ENCODE measurements around the gene SLC4A5. TPM values are rescaled to one million over a fixed set of nuclear protein-coding genes. Genes with fewer than 3 reads are reported as not detected.

The SLC4A5 gene, protein sequence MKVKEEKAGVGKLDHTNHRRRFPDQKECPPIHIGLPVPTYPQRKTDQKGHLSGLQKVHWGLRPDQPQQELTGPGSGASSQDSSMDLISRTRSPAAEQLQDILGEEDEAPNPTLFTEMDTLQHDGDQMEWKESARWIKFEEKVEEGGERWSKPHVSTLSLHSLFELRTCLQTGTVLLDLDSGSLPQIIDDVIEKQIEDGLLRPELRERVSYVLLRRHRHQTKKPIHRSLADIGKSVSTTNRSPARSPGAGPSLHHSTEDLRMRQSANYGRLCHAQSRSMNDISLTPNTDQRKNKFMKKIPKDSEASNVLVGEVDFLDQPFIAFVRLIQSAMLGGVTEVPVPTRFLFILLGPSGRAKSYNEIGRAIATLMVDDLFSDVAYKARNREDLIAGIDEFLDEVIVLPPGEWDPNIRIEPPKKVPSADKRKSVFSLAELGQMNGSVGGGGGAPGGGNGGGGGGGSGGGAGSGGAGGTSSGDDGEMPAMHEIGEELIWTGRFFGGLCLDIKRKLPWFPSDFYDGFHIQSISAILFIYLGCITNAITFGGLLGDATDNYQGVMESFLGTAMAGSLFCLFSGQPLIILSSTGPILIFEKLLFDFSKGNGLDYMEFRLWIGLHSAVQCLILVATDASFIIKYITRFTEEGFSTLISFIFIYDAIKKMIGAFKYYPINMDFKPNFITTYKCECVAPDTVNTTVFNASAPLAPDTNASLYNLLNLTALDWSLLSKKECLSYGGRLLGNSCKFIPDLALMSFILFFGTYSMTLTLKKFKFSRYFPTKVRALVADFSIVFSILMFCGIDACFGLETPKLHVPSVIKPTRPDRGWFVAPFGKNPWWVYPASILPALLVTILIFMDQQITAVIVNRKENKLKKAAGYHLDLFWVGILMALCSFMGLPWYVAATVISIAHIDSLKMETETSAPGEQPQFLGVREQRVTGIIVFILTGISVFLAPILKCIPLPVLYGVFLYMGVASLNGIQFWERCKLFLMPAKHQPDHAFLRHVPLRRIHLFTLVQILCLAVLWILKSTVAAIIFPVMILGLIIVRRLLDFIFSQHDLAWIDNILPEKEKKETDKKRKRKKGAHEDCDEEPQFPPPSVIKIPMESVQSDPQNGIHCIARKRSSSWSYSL
- under 1 TPM in 3 of 6 donors, not detected in 3; 0.44 to 0.82 (median 0.70) TPM for polyA plus RNA-seq (ENCODE audit: low read depth in 6 of 6)

GRCh38 chr2:74343316-74343715, at the start of gene SLC4A5:
Gene SLC4A5, minus strand, starts transcription at chr2:74343416. Its CDS starts 28,393 bp downstream, at chr2:74315023.
- DNase-seq (no peak), ATAC-seq (ENCODE audit: low read depth in 2 of 2) (no peak)
- Mint-ChIP-seq H3K9me3 (no peaks in the 10 kb centered on the region), H3K4me3 (no peak within 1 kb of the TSS), H3K36me3 (peaks cover 0 to 5% of the 10 kb centered on the region in 2 donors), H3K27me3 (no peaks in the 10 kb centered on the region), H3K4me1 (no peaks in the 10 kb centered on the region), H3K27ac (no peak within 1 kb of the TSS)

DNA sequence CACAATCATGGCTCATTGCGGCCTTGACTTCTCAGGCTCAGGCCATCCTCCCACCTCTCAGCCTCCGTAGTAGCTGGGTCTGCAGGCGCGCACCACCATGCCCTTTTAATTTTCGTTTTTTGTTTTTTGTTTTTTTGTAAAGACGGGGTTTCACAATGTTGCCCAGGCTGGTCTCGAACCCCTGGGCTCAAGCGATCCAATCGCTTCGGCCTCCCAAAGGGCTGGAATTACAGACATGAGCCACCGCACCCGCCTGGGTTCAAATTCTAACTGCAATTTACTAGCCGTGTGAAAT, 49.2 kb upstream of the SLC4A5 start:
- no peak for DNase-seq
- Mint-ChIP-seq H3K36me3 (no peaks in the 10 kb centered on the region), H3K27me3 (peaks cover 0 to 4% (median 0%) of the 10 kb centered on the region in 3 donors)

GRCh38 chr2:74391580-74392448, 48.6 kb upstream of the SLC4A5 start:
- H3K27me3 Mint-ChIP-seq: peaks cover 0 to 4% (median 0%) of the 10 kb centered on the region in 3 donors
- H3K4me1 Mint-ChIP-seq: peaks cover 5 to 8% (median 8%) of the 10 kb centered on the region in 3 donors
- ATAC-seq (ENCODE audit: low read depth in 2 of 2) (peak; percentile 86 to 87), DNase-seq (peak; percentile 94)
- no peaks in the 10 kb centered on the region for H3K9me3 Mint-ChIP-seq
- peak overlapping the region in 5 of 8 donors; percentile 91 to 100 (median 99) for H3K4me3 Mint-ChIP-seq
- no peaks in the 10 kb centered on the region for H3K36me3 Mint-ChIP-seq
- H3K27ac Mint-ChIP-seq: peak overlapping the region; percentile 98 to 100 (median 100)

More for the DNA sequence above, 49.2 kb upstream of the SLC4A5 start:
- no peaks in the 10 kb centered on the region for H3K9me3 Mint-ChIP-seq
- no peak for ATAC-seq (ENCODE audit: low read depth in 2 of 2)
- H3K4me1 Mint-ChIP-seq: peaks cover 5 to 8% (median 8%) of the 10 kb centered on the region in 3 donors
- peak overlapping the region in 3 of 6 donors; percentile 9 to 100 (median 98) for H3K27ac Mint-ChIP-seq
- peak overlapping the region in 3 of 8 donors; percentile 6 to 98 (median 91) for H3K4me3 Mint-ChIP-seq

DNA sequence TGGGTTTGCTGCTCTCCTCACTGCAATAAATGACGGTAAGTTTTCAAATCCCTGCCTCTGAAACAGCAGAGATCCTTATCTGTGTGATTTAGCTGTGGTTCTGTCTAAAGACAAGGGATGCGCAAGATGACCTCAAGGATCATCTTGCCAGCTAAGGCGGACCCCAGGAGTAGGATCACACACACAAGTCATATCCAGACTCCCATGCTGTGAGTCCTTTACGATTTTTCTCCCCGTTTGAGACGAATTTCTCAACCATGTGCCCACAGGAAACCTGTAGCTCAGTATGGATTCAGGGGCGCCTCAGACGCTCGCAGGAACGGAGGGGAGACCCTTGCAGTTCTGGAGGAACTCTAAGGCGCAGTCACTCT, 48.0 kb upstream of the SLC4A5 start:
- no peak for DNase-seq
- peak overlapping the region in 5 of 8 donors; percentile 91 to 100 (median 99) for H3K4me3 Mint-ChIP-seq
- H3K27me3 Mint-ChIP-seq: peaks cover 0 to 4% (median 0%) of the 10 kb centered on the region in 3 donors
- H3K9me3 Mint-ChIP-seq: no peaks in the 10 kb centered on the region
- H3K4me1 Mint-ChIP-seq: peaks cover 5 to 8% (median 8%) of the 10 kb centered on the region in 3 donors
- peak overlapping the region; percentile 57 to 100 (median 98) for H3K27ac Mint-ChIP-seq
- H3K36me3 Mint-ChIP-seq: no peaks in the 10 kb centered on the region
- ATAC-seq (ENCODE audit: low read depth in 2 of 2): no peak

DNA sequence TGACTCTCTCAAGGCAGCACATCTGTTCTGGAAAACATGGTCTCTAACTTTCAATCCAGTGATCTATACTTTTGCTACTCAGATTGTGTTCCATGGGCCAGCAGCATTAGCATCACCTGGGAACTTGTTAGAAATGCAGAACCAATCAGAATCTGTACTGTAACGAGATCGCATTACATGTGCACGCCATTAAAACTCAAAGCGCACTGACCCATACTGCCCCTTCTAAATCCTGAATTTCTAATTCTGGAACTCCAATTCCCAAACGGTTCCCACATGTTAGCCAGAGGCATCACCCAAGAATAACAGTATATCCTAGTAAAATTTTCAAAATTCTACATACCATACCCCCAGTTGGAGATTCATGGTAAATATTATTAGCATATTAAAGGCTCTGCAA, 47.4 kb upstream of the SLC4A5 start:
- DNase-seq: no peak
- no peaks in the 10 kb centered on the region for H3K36me3 Mint-ChIP-seq
- peak overlapping the region in 3 of 6 donors; percentile 9 to 99 (median 98) for H3K27ac Mint-ChIP-seq

DNA sequence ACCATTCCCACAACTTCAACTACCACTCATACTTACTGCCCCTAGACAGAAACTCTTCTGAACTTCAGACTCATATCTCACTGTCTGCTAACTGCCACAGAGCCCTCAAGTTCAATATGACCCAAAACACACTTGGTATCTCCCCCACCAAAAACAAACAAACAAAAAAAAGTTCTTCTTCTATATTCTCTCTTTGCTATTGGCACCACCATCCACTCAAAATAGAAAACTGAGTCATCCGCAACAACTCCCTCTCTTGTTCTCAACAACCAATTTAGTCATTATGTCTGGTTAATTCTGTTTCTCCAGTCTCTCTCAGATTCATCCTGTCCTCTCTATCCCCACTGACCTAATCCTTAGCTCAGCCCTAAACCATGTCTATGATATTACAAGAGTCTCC, 44.1 kb upstream of the SLC4A5 start:
- no peak overlapping the region for H3K4me3 Mint-ChIP-seq
- no peaks in the 10 kb centered on the region for H3K9me3 Mint-ChIP-seq
- peaks cover 5 to 8% (median 7%) of the 10 kb centered on the region in 3 donors for H3K4me1 Mint-ChIP-seq
- no peaks in the 10 kb centered on the region for H3K36me3 Mint-ChIP-seq
- no peaks in the 10 kb centered on the region for H3K27me3 Mint-ChIP-seq
- no peak for ATAC-seq (ENCODE audit: low read depth in 2 of 2)
- H3K27ac Mint-ChIP-seq: no peak overlapping the region
- no peak for DNase-seq

More for the DNA sequence above, 47.4 kb upstream of the SLC4A5 start:
- peaks cover 5 to 8% (median 8%) of the 10 kb centered on the region in 3 donors for H3K4me1 Mint-ChIP-seq
- no peak for ATAC-seq (ENCODE audit: low read depth in 2 of 2)
- H3K9me3 Mint-ChIP-seq: no peaks in the 10 kb centered on the region
- H3K27me3 Mint-ChIP-seq: peaks cover 0 to 4% (median 0%) of the 10 kb centered on the region in 3 donors
- H3K4me3 Mint-ChIP-seq: peak overlapping the region in 4 of 8 donors; percentile 20 to 98 (median 88)

GRCh38 chr2:74385396-74385795, 42.2 kb upstream of the SLC4A5 start:
- Mint-ChIP-seq H3K4me1 (peaks cover 12 to 18% (median 15%) of the 10 kb centered on the region in 3 donors), H3K4me3 (no peak overlapping the region), H3K27me3 (no peaks in the 10 kb centered on the region), H3K27ac (no peak overlapping the region), H3K9me3 (no peaks in the 10 kb centered on the region), H3K36me3 (no peaks in the 10 kb centered on the region)
- no peak for ATAC-seq (ENCODE audit: low read depth in 2 of 2)
- no peak for DNase-seq

- H3K4me3 Mint-ChIP-seq: no peak overlapping the region
These were observed 40.8 kb upstream of the SLC4A5 start for GRCh38 chr2:74384051-74384450.

GRCh38 chr2:74383254-74383653, 40.0 kb upstream of the SLC4A5 start:
- Mint-ChIP-seq H3K27ac (peak overlapping the region in 1 of 6 donors; percentile 2), H3K9me3 (no peaks in the 10 kb centered on the region), H3K4me3 (no peak overlapping the region), H3K4me1 (peaks cover 26 to 31% (median 29%) of the 10 kb centered on the region in 3 donors), H3K27me3 (no peaks in the 10 kb centered on the region), H3K36me3 (peaks cover 0 to 4% of the 10 kb centered on the region in 2 donors)
- DNase-seq (no peak), ATAC-seq (ENCODE audit: low read depth in 2 of 2) (no peak)

More at GRCh38 chr2:74384051-74384450, 40.8 kb upstream of the SLC4A5 start:
- Mint-ChIP-seq H3K9me3 (no peaks in the 10 kb centered on the region), H3K36me3 (no peaks in the 10 kb centered on the region), H3K27ac (peak overlapping the region in 1 of 6 donors; percentile 49), H3K27me3 (no peaks in the 10 kb centered on the region), H3K4me1 (peaks cover 21 to 26% (median 22%) of the 10 kb centered on the region in 3 donors)
- ATAC-seq (ENCODE audit: low read depth in 2 of 2) (no peak), DNase-seq (no peak)

GRCh38 chr2:74381751-74382150, 38.5 kb upstream of the SLC4A5 start:
- Mint-ChIP-seq H3K27ac (peak overlapping the region in 3 of 6 donors; percentile 21 to 97 (median 28)), H3K9me3 (no peaks in the 10 kb centered on the region), H3K36me3 (peaks cover 0 to 19% of the 10 kb centered on the region in 2 donors), H3K4me1 (peaks cover 26 to 35% (median 30%) of the 10 kb centered on the region in 3 donors), H3K27me3 (no peaks in the 10 kb centered on the region), H3K4me3 (peak overlapping the region in 1 of 8 donors; percentile 26)
- ATAC-seq (ENCODE audit: low read depth in 2 of 2): no peak
- DNase-seq: no peak

GRCh38 chr2:74379851-74380789, 36.9 kb upstream of the SLC4A5 start, which contains the start of gene DCTN1:
Gene DCTN1, minus strand, starts transcription at chr2:74380311. Its CDS starts 274 bp downstream, at chr2:74380037.
- DNase-seq (no peak), ATAC-seq (ENCODE audit: low read depth in 2 of 2) (peak in 1 of 2 donors; percentile 30)
- Mint-ChIP-seq H3K36me3 (peaks cover 0 to 19% of the 10 kb centered on the region in 2 donors), H3K27ac (peak within 1 kb of the TSS in 4 of 6 donors; percentile 15 to 94 (median 59)), H3K27me3 (no peaks in the 10 kb centered on the region), H3K9me3 (no peaks in the 10 kb centered on the region), H3K4me3 (peak within 1 kb of the TSS; percentile 11 to 82 (median 29)), H3K4me1 (peaks cover 35 to 44% (median 35%) of the 10 kb centered on the region in 3 donors)
